Astrocyte (in vitro differentiated cells and primary cell): Measurements from ENCODE around the gene LRRC23. TPM values are rescaled to one million over a fixed set of nuclear protein-coding genes. Genes with fewer than 3 reads are reported as not detected.

Experiments
- DNase-seq: peaks from one replicate; pipeline ENCODE4 v3.0.0-alpha.2; 2010; ENCODE audit warnings: low read depth
- FAIRE-seq: peaks from 2 replicates; lab custom pipeline; 2011; peaks lifted over from hg19 to GRCh38; lab: Jason Lieb, UNC
- H2AFZ ChIP-seq: 2 replicates; pipeline ENCODE4 v1.6.0; 2012; ENCODE audit warnings: low read depth, low read length, inconsistent platforms
- H3K27ac ChIP-seq: 2 replicates; pipeline ENCODE4 v1.5.1; 2011; ENCODE audit warnings: low read depth, low read length, inconsistent platforms
- H3K27me3 ChIP-seq: 2 replicates; pipeline ENCODE4 v1.6.0; 2011; ENCODE audit warnings: low read length, inconsistent platforms; ENCODE audit not compliant: insufficient read depth
- H3K36me3 ChIP-seq: 2 replicates; pipeline ENCODE4 v1.5.1; 2011; ENCODE audit warnings: low read length, inconsistent platforms; ENCODE audit not compliant: insufficient read depth
- H3K4me1 ChIP-seq: 2 replicates; pipeline ENCODE4 v1.5.1; 2011; ENCODE audit warnings: low read length, inconsistent platforms; ENCODE audit not compliant: insufficient read depth
- H3K4me2 ChIP-seq: 2 replicates; pipeline ENCODE4 v1.6.0; 2012; ENCODE audit warnings: low read length, inconsistent platforms
- H3K4me3 ChIP-seq: 2 replicates; pipeline ENCODE4 v1.5.1; 2011; ENCODE audit warnings: low read depth, mild to moderate bottlenecking, low read length, inconsistent platforms; ENCODE audit not compliant: insufficient read depth
- H3K79me2 ChIP-seq: 2 replicates; pipeline ENCODE4 v1.6.0; 2012; ENCODE audit warnings: mild to moderate bottlenecking, low read length, inconsistent platforms; ENCODE audit not compliant: insufficient read depth
- H3K9ac ChIP-seq: 2 replicates; pipeline ENCODE4 v1.6.0; 2012; ENCODE audit warnings: mild to moderate bottlenecking, low read length, inconsistent platforms
- H3K9me3 ChIP-seq: 2 replicates; pipeline ENCODE4 v1.5.1; 2012; ENCODE audit warnings: low read depth, mild to moderate bottlenecking, low read length, inconsistent platforms; ENCODE audit not compliant: insufficient read depth
- H4K20me1 ChIP-seq: 2 replicates; pipeline ENCODE4 v1.6.0; 2012; ENCODE audit warnings: low read length, inconsistent platforms; ENCODE audit not compliant: insufficient read depth
- H3K27ac Mint-ChIP-seq: one replicate; pipeline ENCODE4 v1.8.0; 2021; ENCODE audit warnings: mild to moderate bottlenecking, mixed read lengths; ENCODE audit not compliant: unreplicated experiment
- H3K27me3 Mint-ChIP-seq: one replicate; pipeline ENCODE4 v1.8.0; 2021; ENCODE audit warnings: low read depth, mixed read lengths; ENCODE audit not compliant: unreplicated experiment
- H3K36me3 Mint-ChIP-seq: one replicate; pipeline ENCODE4 v1.8.0; 2021; ENCODE audit warnings: low read depth, mixed read lengths; ENCODE audit not compliant: unreplicated experiment
- H3K4me1 Mint-ChIP-seq: one replicate; pipeline ENCODE4 v1.8.0; 2021; ENCODE audit warnings: low read depth, mixed read lengths; ENCODE audit not compliant: unreplicated experiment
- H3K4me3 Mint-ChIP-seq: one replicate; pipeline ENCODE4 v1.8.0; 2021; ENCODE audit warnings: mild to moderate bottlenecking, moderate library complexity, mixed read lengths; ENCODE audit not compliant: unreplicated experiment
- H3K9me3 Mint-ChIP-seq: one replicate; pipeline ENCODE4 v1.8.0; 2021; ENCODE audit warnings: mild to moderate bottlenecking, mixed read lengths; ENCODE audit not compliant: unreplicated experiment
- CTCF ChIP-seq: IDR thresholded peaks from 2 replicates; pipeline ENCODE4 v1.5.1; 2011; ENCODE audit warnings: low read depth, mild to moderate bottlenecking, inconsistent platforms, low read length, moderate library complexity; ENCODE audit not compliant: insufficient read depth
- EZH2 ChIP-seq: IDR thresholded peaks from 2 replicates; pipeline ENCODE4 v1.6.1; 2012; ENCODE audit warnings: mild to moderate bottlenecking, low read length, inconsistent platforms; ENCODE audit not compliant: insufficient read depth
- total RNA-seq: library from RNA; stranded (reverse); gene quantifications from 2 replicates; pipeline ENCODE4 v1.2.1, GENCODE V29; 2021

The LRRC23 gene
- total RNA-seq, 1 donor from 2014 or later = 5.2 TPM

GRCh38 chr12:6942331-6942665 is 37.7 kb downstream of the LRRC23 start:
- TF ChIP-seq CTCF = no peak
- TF ChIP-seq EZH2 = no peak
- peaks cover 13% of the 10 kb centered on the region for H3K79me2 ChIP-seq
- FAIRE-seq (no peak), DNase-seq (no peak)
- peak overlapping the region; percentile 12 for H3K4me2 ChIP-seq
- peaks cover 13% of the 10 kb centered on the region for H3K36me3 ChIP-seq
- no peak overlapping the region for H3K4me3 ChIP-seq
- H3K9ac ChIP-seq = peak overlapping the region; percentile 87
- H2AFZ ChIP-seq = no peak overlapping the region
- H3K9me3 Mint-ChIP-seq = peaks cover 3% of the 10 kb centered on the region
- H3K27me3 ChIP-seq = no peaks in the 10 kb centered on the region
- H3K27ac ChIP-seq = peak overlapping the region; percentile 86
- H3K27me3 Mint-ChIP-seq = no peaks in the 10 kb centered on the region
- peaks cover 3% of the 10 kb centered on the region for H3K36me3 Mint-ChIP-seq
- no peak overlapping the region for H3K27ac Mint-ChIP-seq
- H3K4me3 Mint-ChIP-seq = peak overlapping the region; percentile 66
- H3K4me1 Mint-ChIP-seq = peaks cover 22% of the 10 kb centered on the region
- peaks cover 33% of the 10 kb centered on the region for H4K20me1 ChIP-seq
- H3K9me3 ChIP-seq = no peaks in the 10 kb centered on the region
- H3K4me1 ChIP-seq = peaks cover 34% of the 10 kb centered on the region

- peak overlapping the region; percentile 94 for H3K4me2 ChIP-seq
- peak overlapping the region; percentile 82 for H3K4me3 Mint-ChIP-seq
- H3K9ac ChIP-seq = peak overlapping the region; percentile 87
- H3K27me3 Mint-ChIP-seq = no peaks in the 10 kb centered on the region
- H3K27ac ChIP-seq = peak overlapping the region; percentile 86
- H3K27me3 ChIP-seq = no peaks in the 10 kb centered on the region
- H3K36me3 Mint-ChIP-seq = peaks cover 3% of the 10 kb centered on the region
- peak; percentile 50 for FAIRE-seq
- H3K79me2 ChIP-seq = peaks cover 13% of the 10 kb centered on the region
- peaks cover 3% of the 10 kb centered on the region for H3K9me3 Mint-ChIP-seq
- peaks cover 26% of the 10 kb centered on the region for H3K4me1 ChIP-seq
- peaks cover 30% of the 10 kb centered on the region for H4K20me1 ChIP-seq
- peak overlapping the region; percentile 22 for H2AFZ ChIP-seq
- H3K4me3 ChIP-seq = peak overlapping the region; percentile 69
- peaks cover 13% of the 10 kb centered on the region for H3K36me3 ChIP-seq
- H3K9me3 ChIP-seq = no peaks in the 10 kb centered on the region
- TF ChIP-seq EZH2 = no peak
- TF ChIP-seq CTCF = no peak
- DNase-seq = peak; percentile 93
- H3K27ac Mint-ChIP-seq = peak overlapping the region; percentile 91
- peaks cover 22% of the 10 kb centered on the region for H3K4me1 Mint-ChIP-seq
These were observed 38.7 kb downstream of the LRRC23 start for GRCh38 chr12:6943389-6943721.

- no peaks in the 10 kb centered on the region for H3K27me3 Mint-ChIP-seq
- peak within 1 kb of the TSS; percentile 87 for H3K9ac ChIP-seq
- H3K27ac Mint-ChIP-seq = peak within 1 kb of the TSS; percentile 91
- peak within 1 kb of the TSS; percentile 94 for H3K4me2 ChIP-seq
- H3K4me1 Mint-ChIP-seq = peaks cover 22% of the 10 kb centered on the region
- peak within 1 kb of the TSS; percentile 82 for H3K4me3 Mint-ChIP-seq
- H3K4me3 ChIP-seq = peak within 1 kb of the TSS; percentile 69
- H3K9me3 ChIP-seq = no peaks in the 10 kb centered on the region
- H3K27ac ChIP-seq = peak within 1 kb of the TSS; percentile 86
- H3K4me1 ChIP-seq = peaks cover 26% of the 10 kb centered on the region
- TF ChIP-seq EZH2 = no peak
- no peak for TF ChIP-seq CTCF
- peak within 1 kb of the TSS; percentile 49 for H2AFZ ChIP-seq
- H3K36me3 Mint-ChIP-seq = peaks cover 3% of the 10 kb centered on the region
- peaks cover 27% of the 10 kb centered on the region for H4K20me1 ChIP-seq
- no peak for FAIRE-seq
- peaks cover 12% of the 10 kb centered on the region for H3K79me2 ChIP-seq
- peaks cover 3% of the 10 kb centered on the region for H3K9me3 Mint-ChIP-seq
- H3K36me3 ChIP-seq = peaks cover 9% of the 10 kb centered on the region
- no peaks in the 10 kb centered on the region for H3K27me3 ChIP-seq
- DNase-seq = peak; percentile 84
These were observed 39.2 kb downstream of the LRRC23 start, which contains the start of the genes C12orf57 and RNU7-1 for GRCh38 chr12:6943722-6944380. C12orf57 (plus strand) TSS chr12:6944022; CDS start chr12:6944122, 100 bp downstream. RNU7-1 (plus strand) TSS chr12:6943816.
